LHCN-M2 (cell line): ENCODE results near the gene PRRT3. TPM values are rescaled to one million over a fixed set of nuclear protein-coding genes. Genes with fewer than 3 reads are reported as not detected.
"Not testable (repeated sequence)": the region's sequence is repeated elsewhere in the genome, so short reads cannot be mapped to it uniquely, and the experiment has no call there.

Source experiments
- DNase-seq: peaks from one replicate; pipeline ENCODE4 v3.0.0-alpha.2; 2012; ENCODE audit warnings: low read depth
- total RNA-seq: library from RNA; depleted of rRNA; stranded (reverse); fragments of >200 nt; gene quantifications from 2 replicates; pipeline ENCODE4 v1.2.3, GENCODE V29; 2014; rRNA removed

Gene PRRT3
- total RNA-seq, 1 experiment from 2014 or later = 2.5 TPM

GRCh38 chr3:9899289-9899791 is 52.9 kb downstream of the PRRT3 start:
- no peak for DNase-seq

- no peak for DNase-seq
Observed at GRCh38 chr3:9898467-9899241, 53.6 kb downstream of the PRRT3 start.

GRCh38 chr3:9897408-9898372 is 54.5 kb downstream of the PRRT3 start:
- DNase-seq = peak; percentile 50

GRCh38 chr3:9896755-9897407 is 55.3 kb downstream of the PRRT3 start:
- peak; percentile 28 for DNase-seq

GRCh38 chr3:9895715-9896114 is 56.5 kb downstream of the PRRT3 start:
- DNase-seq = not testable (repeated sequence)

Other genes with a start within 250 kb of the PRRT3 start
- gene CPNE9, start 248.6 kb downstream of the PRRT3 start, total RNA-seq = not detected in 2 replicates
- 16.9 and 22.2 TPM in 2 replicates for gene BRPF1, start 220.7 kb downstream of the PRRT3 start, total RNA-seq
- gene OGG1, start 202.5 kb downstream of the PRRT3 start, total RNA-seq = 34.6 and 41.6 TPM in 2 replicates
- gene CAMK1, start 182.5 kb downstream of the PRRT3 start, total RNA-seq = 27.6 and 31.2 TPM in 2 replicates
- gene TADA3, start 159.9 kb downstream of the PRRT3 start, total RNA-seq = 140 and 147 TPM in 2 replicates
- 310 and 367 TPM in 2 replicates for gene ARPC4, start 159.3 kb downstream of the PRRT3 start, total RNA-seq
- gene TTLL3, start 142.1 kb downstream of the PRRT3 start, total RNA-seq = 15.4 and 17.3 TPM in 2 replicates
- 48.0 and 60.2 TPM in 2 replicates for gene RPUSD3, start 108.4 kb downstream of the PRRT3 start, total RNA-seq
- not detected in 2 replicates for gene CIDEC, start 72.2 kb downstream of the PRRT3 start, total RNA-seq
- gene JAGN1, start 61.8 kb downstream of the PRRT3 start, total RNA-seq = 54.1 and 56.5 TPM in 2 replicates
- gene IL17RE, start 49.6 kb downstream of the PRRT3 start, total RNA-seq = 1.1 and 1.9 TPM in 2 replicates
- 30.1 and 42.3 TPM in 2 replicates for gene IL17RC, start 35.3 kb downstream of the PRRT3 start, total RNA-seq
- gene CRELD1, start 18.6 kb downstream of the PRRT3 start, total RNA-seq = 9.9 and 10.4 TPM in 2 replicates
- 82.7 and 126 TPM in 2 replicates for gene EMC3, start 34.4 kb upstream of the PRRT3 start, total RNA-seq
- gene FANCD2, start 74.0 kb upstream of the PRRT3 start, total RNA-seq = 26.3 and 32.9 TPM in 2 replicates
- not detected in 2 replicates for gene FANCD2OS, start 155.8 kb upstream of the PRRT3 start, total RNA-seq
- gene BRK1, start 163.3 kb upstream of the PRRT3 start, total RNA-seq = 97.1 and 113 TPM in 2 replicates
- 26.9 and 28.4 TPM in 2 replicates for gene VHL, start 189.4 kb upstream of the PRRT3 start, total RNA-seq
- gene IRAK2, start 212.5 kb upstream of the PRRT3 start, total RNA-seq = 5.9 and 7.6 TPM in 2 replicates